Measurements from ENCODE around the gene NCF4. TPM values are rescaled to one million over a fixed set of nuclear protein-coding genes. Genes with fewer than 3 reads are reported as not detected.
A peak's percentile ranks its signal among the peaks of the same experiment; 100 is the strongest.

Gene NCF4
- total RNA-seq, 1 donor from 2014 or later = 120 TPM

- CTCF ChIA-PET = interaction anchor here (1.8 kb wide), 1 partner anchor 19 kb away, joined by 5 read pairs; no protein-coding TSS in a partner anchor
- Mint-ChIP-seq H3K4me1 (peaks cover 16% of the 10 kb centered on the region), H3K27ac (peak overlapping the region; percentile 88), H3K27me3 (no peaks in the 10 kb centered on the region), H3K9me3 (peaks cover 3% of the 10 kb centered on the region), H3K4me3 (no peak overlapping the region), H3K36me3 (ENCODE audit: low read depth) (peaks cover 88% of the 10 kb centered on the region)
- no peak for TF ChIP-seq CTCF (IDR thresholded peaks at IDR 0.05)
- intact Hi-C loops (cut with micrococcal nuclease) = loop anchor here (2.0 kb wide), 1 partner anchor 14 kb away; the partner anchor contains the start of gene NCF4
- POLR2A ChIA-PET = interaction anchor here (0.6 to 2.0 kb wide), 5 partner anchors 9 to 758 kb away, joined by 3 to 11 read pairs (median 5); no protein-coding TSS in a partner anchor
- ATAC-seq (ENCODE audit: low read depth) (no peak), DNase-seq (no peak)
Observed at GRCh38 chr22:36874736-36875135, 13.9 kb downstream of the NCF4 start.

GRCh38 chr22:36875741-36876140 lies 14.9 kb downstream of the NCF4 start:
- CTCF ChIA-PET = no interaction called here
- Mint-ChIP-seq H3K9me3 (peaks cover 12% of the 10 kb centered on the region), H3K27ac (no peak overlapping the region), H3K27me3 (no peaks in the 10 kb centered on the region), H3K4me3 (no peak overlapping the region), H3K36me3 (ENCODE audit: low read depth) (peaks cover 78% of the 10 kb centered on the region), H3K4me1 (peaks cover 16% of the 10 kb centered on the region)
- no peak for ATAC-seq (ENCODE audit: low read depth)
- no peak for DNase-seq
- POLR2A ChIA-PET = no interaction called here
- intact Hi-C loops (cut with micrococcal nuclease) = loop anchor here (2.0 kb wide), 1 partner anchor 15 kb away; the partner anchor contains the start of gene NCF4
- no peak for TF ChIP-seq CTCF (IDR thresholded peaks at IDR 0.05)

- Mint-ChIP-seq H3K4me3 (no peak overlapping the region), H3K36me3 (ENCODE audit: low read depth) (peaks cover 47% of the 10 kb centered on the region), H3K27me3 (peaks cover 3% of the 10 kb centered on the region), H3K27ac (no peak overlapping the region), H3K9me3 (peaks cover 28% of the 10 kb centered on the region), H3K4me1 (peaks cover 2% of the 10 kb centered on the region)
- ATAC-seq (ENCODE audit: low read depth) (no peak), DNase-seq (no peak)
- ChIA-PET CTCF (no interaction called here), POLR2A (no interaction called here)
- TF ChIP-seq CTCF (IDR thresholded peaks at IDR 0.05) = no peak
- intact Hi-C loops (cut with micrococcal nuclease) = no loop called here
Observed at GRCh38 chr22:36879775-36880174, 19.0 kb downstream of the NCF4 start.

GRCh38 chr22:36881504-36882245 lies 20.9 kb downstream of the NCF4 start:
- Mint-ChIP-seq H3K4me3 (no peak overlapping the region), H3K27ac (no peak overlapping the region), H3K36me3 (ENCODE audit: low read depth) (peaks cover 29% of the 10 kb centered on the region), H3K4me1 (peaks cover 8% of the 10 kb centered on the region), H3K27me3 (peaks cover 3% of the 10 kb centered on the region), H3K9me3 (peaks cover 28% of the 10 kb centered on the region)
- ChIA-PET POLR2A (interaction anchor here (0.7 to 1.2 kb wide), 3 partner anchors 21 to 1824 kb away, joined by 3 read pairs; partner anchors contain the start of gene NCF4), CTCF (interaction anchor here (1.0 kb wide), 1 partner anchor 26 kb away, joined by 6 read pairs; no protein-coding TSS in a partner anchor)
- ATAC-seq (ENCODE audit: low read depth) (no peak), DNase-seq (no peak)
- intact Hi-C loops (cut with micrococcal nuclease) = no loop called here
- no peak for TF ChIP-seq CTCF (IDR thresholded peaks at IDR 0.05)

DNA sequence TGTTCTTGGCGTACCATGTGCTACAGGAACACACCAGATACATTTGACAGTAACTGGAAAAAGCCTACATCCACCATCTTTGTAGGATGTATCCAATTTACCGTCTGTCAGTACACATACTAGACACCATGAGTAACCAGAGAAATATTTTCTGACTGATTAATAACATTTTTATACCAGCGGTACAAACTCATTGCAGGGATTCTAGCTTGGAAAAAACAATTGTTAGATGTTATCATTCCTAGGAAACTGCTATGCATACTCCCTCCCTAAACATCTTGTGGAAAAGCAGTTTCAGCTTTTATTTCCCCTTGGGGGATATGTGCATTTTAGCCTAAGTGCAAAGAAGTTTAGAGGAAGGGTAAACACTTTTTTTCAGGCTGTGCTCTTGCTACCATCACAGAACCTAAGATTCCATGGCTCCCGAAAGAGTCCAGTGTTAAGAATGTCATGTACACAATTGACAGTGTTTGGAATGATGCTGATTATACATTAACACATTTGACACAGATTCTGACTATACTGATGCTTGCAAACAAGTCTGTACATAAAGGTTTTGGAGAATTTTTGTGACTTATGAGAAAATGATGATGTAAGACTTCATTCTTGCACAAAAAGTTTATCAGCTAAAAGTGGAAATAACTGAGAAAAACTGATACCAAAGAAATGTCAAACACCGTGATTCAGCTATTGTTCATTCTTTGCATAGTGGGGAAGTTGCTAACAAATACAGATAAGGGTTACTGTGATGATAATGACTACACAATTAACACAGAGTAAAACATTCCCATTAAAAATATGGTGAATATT lies 23.7 kb downstream of the NCF4 start:
- intact Hi-C loops (cut with micrococcal nuclease) = no loop called here

More for the DNA sequence above, 23.7 kb downstream of the NCF4 start:
- POLR2A ChIA-PET = interaction anchor here (1.3 kb wide), 1 partner anchor 9 kb away, joined by 3 read pairs; no protein-coding TSS in a partner anchor
- H3K4me3 Mint-ChIP-seq = no peak overlapping the region
- H3K9me3 Mint-ChIP-seq = peaks cover 27% of the 10 kb centered on the region
- TF ChIP-seq CTCF (IDR thresholded peaks at IDR 0.05) = no peak
- ATAC-seq (ENCODE audit: low read depth) (no peak), DNase-seq (no peak)
- CTCF ChIA-PET = no interaction called here
- peaks cover 6% of the 10 kb centered on the region for H3K36me3 Mint-ChIP-seq (ENCODE audit: low read depth)
- H3K27me3 Mint-ChIP-seq = peaks cover 3% of the 10 kb centered on the region
- no peak overlapping the region for H3K27ac Mint-ChIP-seq
- H3K4me1 Mint-ChIP-seq = peaks cover 8% of the 10 kb centered on the region
